ENCODE measurements around the gene GPR132.

GPR132 gene

GRCh38 chr14:105011312-105011990 lies 53.8 kb downstream of the GPR132 start:
- Histone ChIP-seq H4K20me1 (ENCODE audit: insufficient read depth, low read length) (no peaks in the 10 kb centered on the region), H2AFZ (ENCODE audit: low read length) (no peak overlapping the region), H3K9me2 (ENCODE audit: low read depth, low read length) (no peaks in the 10 kb centered on the region), H3F3A (ENCODE audit: insufficient read depth, low read length) (no peaks in the 10 kb centered on the region), H3K9ac (ENCODE audit: low read length) (no peak overlapping the region), H3K27ac (ENCODE audit: low read depth, low read length, poor library complexity, severe bottlenecking) (no peak overlapping the region), H3K79me2 (ENCODE audit: insufficient read depth, low read length) (peaks cover 73% of the 10 kb centered on the region), H3K4me2 (ENCODE audit: low read length) (no peak overlapping the region), H3K27me3 (ENCODE audit: insufficient read depth, low read length) (no peaks in the 10 kb centered on the region), H3K4me3 (ENCODE audit: low read depth, low read length, poor library complexity, severe bottlenecking) (no peak overlapping the region), H3K4me1 (ENCODE audit: insufficient read depth, low read length, severe bottlenecking) (peaks cover 42% of the 10 kb centered on the region), H3K36me3 (ENCODE audit: insufficient read depth, low read length) (peaks cover 68% of the 10 kb centered on the region), H3K9me3 (ENCODE audit: low read length) (no peaks in the 10 kb centered on the region)
- TF ChIP-seq CTCF (IDR thresholded peaks at IDR 0.05; ENCODE audit: low read length) (no peak), EZH2 (IDR thresholded peaks at IDR 0.05; ENCODE audit: borderline replicate concordance, low read length) (no peak)

- no peak overlapping the region for H3K4me2 ChIP-seq (ENCODE audit: low read length)
- no peaks in the 10 kb centered on the region for H4K20me1 ChIP-seq (ENCODE audit: insufficient read depth, low read length)
- peaks cover 68% of the 10 kb centered on the region for H3K79me2 ChIP-seq (ENCODE audit: insufficient read depth, low read length)
- peaks cover 37% of the 10 kb centered on the region for H3K4me1 ChIP-seq (ENCODE audit: insufficient read depth, low read length, severe bottlenecking)
- H2AFZ ChIP-seq (ENCODE audit: low read length), result no peak overlapping the region
- H3K27ac ChIP-seq (ENCODE audit: low read depth, low read length, poor library complexity, severe bottlenecking), result no peak overlapping the region
- no peaks in the 10 kb centered on the region for H3K9me2 ChIP-seq (ENCODE audit: low read depth, low read length)
- H3K4me3 ChIP-seq (ENCODE audit: low read depth, low read length, poor library complexity, severe bottlenecking), result no peak overlapping the region
- TF ChIP-seq EZH2 (IDR thresholded peaks at IDR 0.05; ENCODE audit: borderline replicate concordance, low read length) (no peak), CTCF (IDR thresholded peaks at IDR 0.05; ENCODE audit: low read length) (no peak)
- H3K9me3 ChIP-seq (ENCODE audit: low read length), result no peaks in the 10 kb centered on the region
- no peaks in the 10 kb centered on the region for H3K27me3 ChIP-seq (ENCODE audit: insufficient read depth, low read length)
- H3K9ac ChIP-seq (ENCODE audit: low read length), result no peak overlapping the region
- H3K36me3 ChIP-seq (ENCODE audit: insufficient read depth, low read length), result peaks cover 66% of the 10 kb centered on the region
- no peaks in the 10 kb centered on the region for H3F3A ChIP-seq (ENCODE audit: insufficient read depth, low read length)
Measured at GRCh38 chr14:105010891-105011291, 54.3 kb downstream of the GPR132 start.

GRCh38 chr14:105010106-105010505 lies 55.1 kb downstream of the GPR132 start:
- Histone ChIP-seq H2AFZ (ENCODE audit: low read length) (no peak overlapping the region), H3K4me2 (ENCODE audit: low read length) (no peak overlapping the region), H3K9me2 (ENCODE audit: low read depth, low read length) (no peaks in the 10 kb centered on the region), H3K27ac (ENCODE audit: low read depth, low read length, poor library complexity, severe bottlenecking) (no peak overlapping the region), H3K36me3 (ENCODE audit: insufficient read depth, low read length) (peaks cover 66% of the 10 kb centered on the region), H3K27me3 (ENCODE audit: insufficient read depth, low read length) (no peaks in the 10 kb centered on the region), H3K9me3 (ENCODE audit: low read length) (no peaks in the 10 kb centered on the region), H3K9ac (ENCODE audit: low read length) (no peak overlapping the region), H3K4me3 (ENCODE audit: low read depth, low read length, poor library complexity, severe bottlenecking) (no peak overlapping the region), H4K20me1 (ENCODE audit: insufficient read depth, low read length) (no peaks in the 10 kb centered on the region), H3F3A (ENCODE audit: insufficient read depth, low read length) (no peaks in the 10 kb centered on the region), H3K4me1 (ENCODE audit: insufficient read depth, low read length, severe bottlenecking) (peaks cover 29% of the 10 kb centered on the region), H3K79me2 (ENCODE audit: insufficient read depth, low read length) (peaks cover 60% of the 10 kb centered on the region)
- TF ChIP-seq EZH2 (IDR thresholded peaks at IDR 0.05; ENCODE audit: borderline replicate concordance, low read length), result no peak
- no peak for TF ChIP-seq CTCF (IDR thresholded peaks at IDR 0.05; ENCODE audit: low read length)

Data from OCI-LY1 (cell line).